Stimulated activated CD4-positive, alpha-beta T cell treated with anti-CD3 and anti-CD28 coated beads, Interleukin-2, amount 100 ng/mL, for 48 hours (primary cell): Measurements from ENCODE around the gene FKBP6.
A peak's percentile ranks its signal among the peaks of the same experiment; 100 is the strongest.
"Not testable (repeated sequence)": the region's sequence is repeated elsewhere in the genome, so short reads cannot be mapped to it uniquely, and the experiment has no call there.

Experiments used
- DNase-seq, 2 donors: peaks; one replicate each; pipeline ENCODE4 v3.0.0-alpha.2; 2020

Gene FKBP6

GRCh38 chr7:73327922-73328321, at the start of gene FKBP6, which contains the start of gene TRIM50:
FKBP6 (plus strand) TSS chr7:73328161; CDS start chr7:73328429, 268 bp downstream.
TRIM50 (minus strand) TSS chr7:73328082; CDS start chr7:73324787, 3,295 bp downstream.
- not testable (repeated sequence) for DNase-seq

DNA sequence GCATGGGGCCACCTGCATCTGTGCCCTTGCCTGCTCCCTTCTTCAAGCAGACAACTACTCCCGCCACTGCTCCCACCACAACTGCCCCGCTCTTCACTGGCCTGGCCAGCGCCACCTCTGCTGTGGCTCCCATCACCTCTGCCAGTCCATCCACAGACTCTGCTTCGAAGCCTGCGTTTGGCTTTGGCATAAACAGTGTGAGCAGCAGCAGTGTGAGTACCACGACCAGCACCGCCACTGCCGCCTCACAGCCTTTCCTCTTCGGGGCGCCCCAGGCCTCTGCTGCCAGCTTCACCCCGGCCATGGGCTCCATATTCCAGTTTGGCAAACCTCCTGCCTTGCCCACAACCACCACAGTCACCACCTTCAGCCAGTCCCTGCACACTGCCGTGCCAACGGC, 30.7 kb upstream of the FKBP6 start:
- not testable (repeated sequence) for DNase-seq

- DNase-seq = not testable (repeated sequence)
Measured at GRCh38 chr7:73297706-73298105, 30.3 kb upstream of the FKBP6 start.

GRCh38 chr7:73299812-73300211, 28.1 kb upstream of the FKBP6 start:
- DNase-seq = not testable (repeated sequence)

DNA sequence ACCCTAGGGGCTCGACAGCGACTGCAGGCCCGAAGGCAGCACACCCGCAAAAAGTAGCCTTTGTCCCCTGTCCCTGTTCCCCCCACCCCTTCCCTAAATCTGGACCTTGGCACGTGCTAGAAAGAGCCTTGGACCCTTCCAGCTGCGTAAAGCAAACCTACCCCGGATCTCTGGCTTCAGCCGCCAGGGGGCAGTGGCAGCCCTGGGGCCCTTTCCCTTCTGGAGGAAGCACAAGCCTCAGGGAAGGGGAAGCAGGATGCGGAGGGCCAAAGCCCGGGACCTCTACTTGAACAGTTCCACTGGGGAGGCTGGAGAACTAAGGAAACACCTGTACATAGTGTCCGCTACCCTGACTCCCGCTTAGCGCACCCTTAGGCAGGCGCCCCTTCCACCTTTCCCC, 26.9 kb upstream of the FKBP6 start:
- not testable (repeated sequence) for DNase-seq

DNA sequence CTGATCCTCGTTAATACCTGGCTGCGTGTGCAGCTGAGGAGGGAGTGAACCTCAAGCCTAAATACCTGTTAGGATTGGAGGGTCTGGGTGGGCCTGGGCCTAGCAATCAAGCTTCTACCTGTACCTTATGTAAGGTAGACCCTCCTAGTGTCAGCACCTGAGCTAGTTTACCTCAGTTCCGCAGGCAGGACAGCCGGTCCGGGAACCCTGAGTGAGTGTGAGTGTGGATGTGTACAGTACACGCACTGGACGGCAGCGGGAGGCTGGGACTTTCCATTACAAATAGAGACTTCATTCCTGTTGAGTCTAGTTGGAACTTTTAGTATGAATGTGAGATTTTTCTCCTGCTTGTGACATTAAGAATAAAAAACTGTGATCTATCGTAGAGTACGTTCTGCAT, 25.1 kb upstream of the FKBP6 start:
- DNase-seq = not testable (repeated sequence)

DNA sequence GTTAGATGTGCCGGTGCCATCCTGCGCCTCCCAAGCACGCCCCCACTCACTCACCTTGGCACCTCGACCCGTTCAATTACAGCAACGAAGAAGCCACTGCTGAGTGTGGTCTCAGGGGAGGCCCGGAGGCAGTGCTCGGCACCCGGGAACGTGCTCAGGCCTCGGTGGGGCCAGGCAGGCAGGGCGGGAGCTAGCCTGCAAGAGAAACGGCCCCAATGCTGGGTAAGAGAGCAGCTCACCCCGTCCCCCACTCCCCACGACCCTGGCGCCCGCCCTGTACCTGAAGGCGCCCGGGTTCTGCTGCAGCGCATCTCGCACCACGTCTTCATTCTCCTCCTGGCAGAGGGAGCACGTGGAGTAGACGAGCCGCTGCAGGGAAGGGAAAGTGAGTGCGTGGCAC, 24.4 kb upstream of the FKBP6 start:
- DNase-seq = no peak

DNA sequence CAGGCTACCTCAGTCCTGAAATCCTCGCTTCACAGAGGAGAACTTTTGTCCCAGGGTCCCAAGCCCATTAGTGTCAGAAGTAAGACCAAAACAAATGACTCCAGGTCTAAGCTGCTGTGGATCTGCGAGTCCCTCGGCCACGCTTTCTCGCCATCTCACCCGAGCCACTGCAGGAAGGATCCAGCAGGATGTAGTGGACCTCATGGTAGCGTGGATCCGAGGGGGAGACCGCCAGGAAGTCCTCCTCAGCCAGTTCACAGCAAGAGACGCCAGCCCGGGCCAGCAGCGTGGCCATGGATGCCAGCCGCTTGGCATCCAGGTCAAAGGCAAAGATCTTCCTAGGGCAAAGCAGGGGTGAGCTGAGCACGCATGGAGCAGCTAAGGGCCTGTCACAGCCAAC, 23.9 kb upstream of the FKBP6 start:
- no peak for DNase-seq

DNA sequence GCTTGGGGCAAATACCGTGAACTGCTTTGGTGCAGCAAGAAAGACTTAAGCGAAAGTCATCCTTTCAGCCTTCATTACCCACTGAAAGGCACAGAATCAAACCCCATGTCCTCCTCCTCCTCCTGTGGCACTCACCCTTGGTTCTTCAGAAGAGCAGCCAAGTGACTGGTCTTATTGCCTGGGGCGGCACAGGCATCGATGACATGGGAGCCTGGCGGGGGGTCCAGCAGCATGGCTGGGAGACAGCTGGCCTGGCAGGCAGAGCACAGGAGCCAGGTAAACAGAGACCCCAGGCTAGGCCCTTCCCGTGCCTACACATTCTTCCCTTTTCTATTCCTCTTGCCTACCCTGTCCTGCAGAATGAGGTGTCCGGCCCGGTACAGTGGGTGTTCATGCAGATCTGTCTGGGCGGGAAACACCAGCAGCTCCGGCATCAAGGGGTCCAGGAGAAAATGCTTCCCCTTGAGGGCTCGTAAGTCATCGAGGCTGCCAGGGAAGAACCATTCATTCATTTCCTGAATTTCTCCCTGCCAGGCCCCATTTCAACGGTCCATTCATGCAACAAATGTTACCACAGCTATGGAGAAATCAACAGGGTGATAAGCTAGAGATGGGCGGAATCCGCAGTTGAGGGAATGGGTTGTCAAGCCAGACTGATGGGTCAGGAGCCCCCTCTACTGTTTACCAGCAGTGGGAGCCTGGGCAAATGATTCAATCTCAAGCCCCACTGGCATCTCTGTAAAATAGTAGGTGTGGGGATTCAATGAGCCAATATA, 23.2 kb upstream of the FKBP6 start:
- not testable (repeated sequence) for DNase-seq

DNA sequence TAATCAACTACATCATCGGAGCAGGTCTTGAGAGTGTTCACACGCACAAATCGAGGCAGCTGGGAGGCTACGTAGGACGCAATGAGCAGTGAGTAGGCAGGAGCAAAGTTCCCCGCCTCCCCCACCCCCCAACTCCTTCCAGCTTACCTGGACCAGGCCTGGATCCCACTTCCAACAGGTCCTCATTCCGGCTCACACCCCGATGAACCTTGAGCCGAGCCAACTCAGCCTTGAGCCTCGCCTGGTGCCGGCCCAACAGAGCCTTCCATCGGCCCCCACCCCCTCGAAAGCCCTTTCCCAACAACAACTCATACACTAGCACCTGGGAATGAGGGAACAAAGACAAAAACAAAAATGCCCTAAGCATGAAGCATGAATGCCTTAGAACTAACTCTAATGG, 20.5 kb upstream of the FKBP6 start:
- no peak for DNase-seq

DNA sequence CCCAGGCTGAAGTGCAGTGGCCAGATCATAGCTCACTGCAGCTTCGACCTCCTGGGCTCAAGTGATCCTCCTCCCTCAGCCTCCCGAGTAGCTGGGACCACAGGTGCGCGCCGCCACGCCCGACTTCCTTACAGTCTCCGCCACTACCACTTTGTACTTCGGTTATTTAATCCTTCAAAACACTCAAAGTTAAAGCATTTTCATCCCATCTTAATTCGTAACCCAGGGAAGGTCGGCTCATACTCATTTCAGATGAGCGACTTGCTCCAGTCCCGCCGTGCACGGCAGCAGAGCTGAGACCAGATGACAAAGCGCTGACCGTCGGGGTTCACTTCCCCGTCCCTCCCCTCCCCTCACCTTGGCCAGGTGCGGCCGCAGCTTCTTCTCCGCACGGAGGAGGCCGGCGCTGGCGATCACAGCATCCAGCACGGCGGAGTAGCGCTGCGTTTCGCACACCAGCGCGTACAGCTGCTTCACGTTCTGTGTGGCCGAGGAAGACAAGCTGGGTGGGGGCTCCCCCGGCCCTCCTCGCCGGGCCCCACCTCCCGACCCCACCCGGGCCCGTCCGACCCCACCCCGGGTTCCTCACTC, 19.8 kb upstream of the FKBP6 start:
- DNase-seq = no peak

GRCh38 chr7:73308665-73309214, 19.2 kb upstream of the FKBP6 start, which contains the start of gene NSUN5:
NSUN5 (minus strand) TSS chr7:73308826; CDS start chr7:73308790, 36 bp downstream.
- peak; percentile 84 to 88 for DNase-seq

DNA sequence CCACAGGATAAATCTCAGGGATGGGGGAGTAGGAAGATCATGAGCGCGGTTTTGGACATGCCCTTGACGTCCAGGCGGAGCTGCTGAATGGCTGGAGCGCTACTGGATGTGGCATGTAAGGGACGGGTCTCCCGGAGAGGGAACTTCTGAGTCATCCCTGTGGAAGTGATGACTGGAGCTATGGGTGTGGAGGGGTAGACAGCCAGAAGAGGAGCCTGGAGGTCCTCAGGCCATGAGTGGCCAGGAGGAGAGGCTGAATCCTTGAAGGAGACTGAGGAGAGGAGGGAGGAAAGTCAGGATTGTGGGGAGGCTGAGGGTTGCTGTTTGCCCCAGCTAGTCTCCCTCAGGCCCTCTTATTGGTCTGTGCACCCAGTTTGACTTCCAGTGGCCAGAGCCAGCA, 16.5 kb upstream of the FKBP6 start:
- DNase-seq = not testable (repeated sequence)

GRCh38 chr7:73312831-73313520, 15.0 kb upstream of the FKBP6 start:
- no peak for DNase-seq

DNA sequence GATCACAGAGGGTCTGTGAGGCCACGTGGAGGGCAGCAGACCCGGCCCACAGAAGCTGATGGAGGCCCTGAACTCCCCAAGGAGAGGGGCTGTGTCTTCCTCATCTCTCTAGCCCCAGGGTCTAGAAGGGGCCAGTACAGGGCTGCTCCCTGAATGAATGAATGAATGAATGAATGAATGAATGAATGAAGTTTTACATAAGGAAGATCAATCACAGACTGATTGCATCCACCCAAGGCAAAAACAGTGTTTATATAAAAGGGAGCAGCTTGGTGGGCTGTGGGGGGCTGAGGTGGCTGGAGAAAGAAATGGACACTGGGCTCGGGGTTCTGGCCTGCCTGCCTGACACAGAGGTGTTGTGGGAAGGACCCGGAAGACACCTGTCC, 14.4 kb upstream of the FKBP6 start:
- no peak for DNase-seq

DNA sequence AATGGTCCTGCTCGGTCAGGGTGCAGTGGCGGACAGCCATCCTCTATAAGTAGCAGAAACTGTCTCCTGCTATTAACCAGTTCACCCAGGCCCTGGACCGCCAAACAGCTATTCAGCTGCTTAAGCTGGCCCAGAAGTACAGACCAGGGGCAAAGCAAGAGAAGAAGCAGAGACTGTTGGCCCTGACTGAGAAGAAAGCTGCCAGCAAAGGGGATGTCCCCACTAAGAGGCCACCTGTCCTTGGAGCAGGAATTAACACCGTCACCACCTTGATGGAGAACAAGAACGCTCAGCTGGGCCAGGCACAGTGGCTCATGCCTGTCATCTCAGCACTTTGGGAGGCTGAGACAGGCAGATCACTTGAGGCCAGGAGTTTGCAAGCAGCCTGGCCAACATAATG, 13.7 kb upstream of the FKBP6 start:
- no peak for DNase-seq

DNA sequence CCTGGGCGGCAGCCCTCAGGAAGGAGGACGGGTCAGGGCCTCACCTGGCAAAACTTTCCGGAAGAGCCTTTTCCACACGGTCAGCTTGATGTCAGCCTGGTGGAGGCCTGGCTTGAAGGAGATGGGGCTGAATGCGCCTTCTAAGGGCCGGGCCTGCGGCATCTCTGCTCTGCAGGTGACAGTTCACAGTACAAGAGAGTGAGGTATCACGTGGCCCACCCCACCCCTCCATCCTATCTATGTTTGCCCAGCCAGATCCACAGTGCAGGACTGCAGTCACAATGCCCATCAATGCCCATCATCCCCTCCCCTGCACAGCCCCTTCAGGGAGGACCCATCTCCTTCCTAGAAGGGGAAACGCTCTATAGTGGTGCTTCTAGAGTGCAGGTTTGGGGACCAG, 11.4 kb upstream of the FKBP6 start:
- no peak for DNase-seq

DNA sequence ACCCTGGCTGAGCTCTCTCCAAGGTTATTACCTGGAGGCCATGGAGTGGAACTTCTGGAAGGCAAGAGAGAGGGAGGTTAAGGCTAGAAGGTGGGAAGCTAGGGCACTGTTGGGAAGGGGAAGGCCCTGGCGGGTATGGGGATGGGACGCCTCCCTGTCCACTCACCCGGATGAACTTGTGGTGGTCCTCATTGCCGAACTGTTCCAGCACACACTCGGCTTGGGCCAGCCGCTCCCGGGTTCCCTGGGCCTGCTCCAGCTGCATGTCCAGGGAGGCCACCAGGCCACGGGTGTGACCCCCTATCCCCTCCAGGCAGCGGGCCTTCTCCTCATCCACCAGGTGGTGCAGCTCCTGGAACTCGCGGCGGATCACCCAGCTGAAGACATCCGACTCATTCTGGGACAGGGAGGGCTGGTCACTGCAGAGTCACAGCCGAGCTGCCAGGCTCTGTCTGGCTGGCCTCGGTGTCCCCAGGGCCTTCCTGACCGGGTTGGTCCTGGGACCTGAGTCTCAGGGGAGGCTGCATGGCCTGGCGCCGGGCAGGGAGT, 9.2 kb upstream of the FKBP6 start:
- not testable (repeated sequence) for DNase-seq

DNA sequence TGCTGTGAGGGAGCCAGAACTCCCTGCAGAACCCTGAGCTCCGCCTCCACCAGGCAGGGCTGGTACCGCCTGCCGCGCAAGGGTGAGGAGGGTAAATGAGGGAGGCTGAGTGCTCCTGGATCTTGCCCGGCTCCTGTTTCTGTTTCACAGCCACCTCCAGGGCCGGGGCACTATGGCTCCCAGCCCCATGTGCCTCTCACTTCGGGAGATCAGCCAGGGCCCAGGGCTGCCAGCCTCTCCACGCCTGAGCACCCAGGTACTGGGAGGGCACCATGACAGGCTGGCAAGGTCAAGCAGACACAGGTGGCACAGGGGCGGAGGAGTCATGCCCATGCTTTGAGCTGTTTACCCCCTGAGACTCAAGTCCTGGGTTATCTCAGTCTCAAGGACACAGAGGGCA, 8.4 kb upstream of the FKBP6 start:
- DNase-seq = not testable (repeated sequence)

DNA sequence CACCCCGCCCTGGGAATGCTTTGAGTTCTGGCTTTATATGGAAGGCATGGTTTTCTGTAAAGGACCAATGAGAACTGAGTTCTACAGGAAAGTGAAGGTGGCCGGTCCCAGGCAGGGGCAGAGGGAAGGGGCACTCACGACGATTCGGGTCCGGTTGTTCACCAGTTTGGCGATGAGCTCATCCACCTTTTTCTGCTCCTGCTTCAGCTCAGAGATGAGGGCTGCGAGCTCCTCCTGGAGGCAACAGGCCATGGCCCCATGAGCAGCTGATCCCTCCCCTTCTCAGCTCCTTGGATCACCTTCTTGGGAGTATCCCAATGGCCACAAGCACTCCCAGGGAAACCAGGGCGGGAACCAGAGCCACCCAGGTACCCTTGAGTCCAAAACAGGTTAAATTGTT, 8.0 kb upstream of the FKBP6 start:
- DNase-seq = not testable (repeated sequence)

- DNase-seq = not testable (repeated sequence)
Measured at GRCh38 chr7:73323434-73324080, 4.4 kb upstream of the FKBP6 start.

GRCh38 chr7:73324081-73324845, 3.7 kb upstream of the FKBP6 start:
- DNase-seq = peak; percentile 32 to 51
